Measurements from ENCODE around the gene IRS1.

IRS1 gene

DNA sequence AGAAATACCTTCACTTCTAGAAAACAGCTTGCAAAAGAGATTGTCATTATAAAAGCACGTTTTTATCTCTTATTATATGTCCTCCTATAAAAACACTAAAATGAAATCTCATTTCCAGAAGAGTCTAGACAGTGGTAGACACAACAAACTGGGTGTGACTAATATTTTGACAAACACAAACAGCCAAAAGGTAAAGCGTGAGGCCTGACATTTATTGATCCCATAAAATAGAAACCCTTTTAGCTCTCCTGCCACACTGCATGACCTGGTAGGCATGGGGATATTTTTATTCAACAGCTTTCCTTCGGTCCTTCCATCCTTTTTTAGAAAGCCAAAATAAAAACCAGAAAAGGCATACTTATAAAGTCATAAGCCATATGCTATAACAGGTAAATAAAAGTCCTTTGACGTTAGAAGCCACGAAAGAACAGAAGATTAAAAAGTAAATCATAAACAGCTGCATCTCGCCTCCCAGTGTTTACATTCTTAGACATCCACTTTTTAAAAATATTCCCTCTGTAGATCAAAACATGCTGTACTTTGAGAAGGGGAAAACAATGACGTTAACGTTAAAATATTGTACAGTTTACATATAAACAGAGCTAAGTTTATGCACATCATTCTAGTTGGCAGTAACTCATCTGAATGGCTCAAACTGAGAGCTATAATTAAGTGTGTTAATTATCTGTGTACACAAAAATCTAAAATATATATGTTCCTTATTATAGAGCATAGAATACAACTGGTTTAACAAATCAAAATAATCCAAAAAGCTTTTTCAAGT, 44.6 kb downstream of the IRS1 start:
- no peak for DNase-seq

DNA sequence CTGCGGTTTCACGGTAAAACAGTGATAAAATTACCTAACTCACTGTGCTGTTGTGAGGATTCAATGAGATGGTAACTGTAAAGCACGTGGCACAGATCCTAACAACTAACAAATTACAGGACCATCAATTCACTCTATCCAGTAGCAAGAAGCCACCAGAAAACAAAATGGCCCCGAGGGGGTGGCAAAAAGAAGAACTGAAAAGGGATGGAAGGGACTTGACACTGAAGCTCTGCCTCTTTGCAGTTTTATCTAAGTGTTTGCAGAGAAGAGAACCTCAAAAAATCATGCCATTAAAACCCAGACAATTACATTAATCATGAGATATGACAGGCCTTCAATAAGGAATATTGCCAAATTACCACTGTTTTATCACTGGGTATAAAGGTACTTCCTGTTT, 46.7 kb downstream of the IRS1 start:
- no peak for DNase-seq

- DNase-seq, result no peak
Observed at GRCh38 chr2:226747288-226747687, 52.3 kb downstream of the IRS1 start.

DNA sequence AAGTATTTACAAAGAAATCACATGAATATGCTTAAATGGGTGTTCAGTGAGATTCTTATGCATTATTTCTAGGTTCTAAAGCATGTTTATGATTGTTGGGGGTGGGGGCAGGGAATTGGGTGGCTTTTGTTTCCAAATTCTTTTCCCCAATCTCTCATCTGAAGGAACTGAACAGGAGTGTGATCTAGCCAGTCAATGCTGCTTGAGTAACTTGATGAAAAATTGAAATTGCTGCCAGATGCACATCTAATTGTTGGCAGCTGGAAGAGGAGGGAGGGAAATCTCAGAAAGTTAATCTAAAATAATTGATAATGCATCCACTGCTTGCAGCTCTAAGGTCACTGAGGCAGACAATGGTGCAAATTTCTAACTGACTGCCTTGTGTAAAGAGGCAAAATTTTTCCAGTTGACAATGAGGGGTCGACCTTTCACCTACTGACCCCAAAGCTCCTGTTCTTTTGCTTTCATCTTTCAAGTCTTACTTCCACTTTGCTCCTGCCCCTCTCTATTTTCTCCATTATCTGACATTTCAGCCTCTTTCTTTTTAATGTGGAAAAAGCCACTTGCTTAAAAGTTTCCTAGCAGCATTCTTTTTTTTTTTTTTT, 53.3 kb downstream of the IRS1 start:
- DNase-seq, result no peak

GRCh38 chr2:226743915-226744314, 55.7 kb downstream of the IRS1 start:
- no peak for DNase-seq

DNA sequence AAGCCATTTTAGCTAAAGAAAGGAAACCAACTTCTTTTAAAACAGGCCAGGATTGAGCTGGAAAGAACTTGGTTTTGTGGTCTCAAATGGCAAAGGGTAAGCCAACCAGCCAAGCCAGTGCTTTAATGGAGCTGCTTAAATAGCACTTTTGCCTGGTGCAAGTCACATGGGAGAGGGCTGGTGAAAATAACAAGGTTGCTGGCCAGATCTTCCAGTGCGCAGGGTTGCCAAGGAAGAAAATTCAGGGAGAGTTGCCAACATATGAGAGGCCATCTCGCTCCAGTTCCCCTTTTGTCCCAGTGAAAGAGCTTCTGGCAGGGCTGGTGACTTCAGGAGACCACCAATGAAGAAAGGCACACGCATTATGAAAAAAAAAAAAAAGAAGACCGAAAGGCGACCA, 57.3 kb downstream of the IRS1 start:
- DNase-seq, result no peak

DNA sequence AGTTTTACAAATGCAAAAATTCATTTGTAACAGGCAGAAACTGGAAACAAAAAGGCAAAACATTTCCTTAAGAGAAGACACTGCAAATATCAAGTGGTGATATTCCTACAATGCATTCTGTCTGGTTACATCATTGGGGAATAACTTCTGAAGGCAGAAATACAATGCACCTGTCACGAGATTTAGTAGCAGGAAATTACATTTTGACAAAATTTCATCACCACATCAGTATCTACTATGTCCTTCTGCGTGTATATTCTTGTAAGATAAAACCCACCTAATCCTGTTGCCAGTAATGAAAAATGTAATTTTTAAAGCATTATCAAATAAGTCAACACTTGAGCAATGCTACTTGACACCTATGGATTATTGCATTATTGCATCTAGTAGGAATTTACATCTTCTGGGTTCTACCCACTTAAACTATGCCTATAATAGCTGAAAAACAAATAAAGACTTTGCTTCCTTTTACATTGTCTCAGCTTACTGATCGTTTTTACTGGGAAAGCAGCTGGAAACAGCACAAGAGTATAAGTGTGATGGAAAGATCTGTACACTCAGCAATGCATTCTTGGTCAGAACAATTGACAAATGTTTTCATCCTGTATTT, 59.5 kb downstream of the IRS1 start:
- no peak for DNase-seq

- no peak for DNase-seq
Observed at GRCh38 chr2:226739545-226740030, 60.0 kb downstream of the IRS1 start.

DNA sequence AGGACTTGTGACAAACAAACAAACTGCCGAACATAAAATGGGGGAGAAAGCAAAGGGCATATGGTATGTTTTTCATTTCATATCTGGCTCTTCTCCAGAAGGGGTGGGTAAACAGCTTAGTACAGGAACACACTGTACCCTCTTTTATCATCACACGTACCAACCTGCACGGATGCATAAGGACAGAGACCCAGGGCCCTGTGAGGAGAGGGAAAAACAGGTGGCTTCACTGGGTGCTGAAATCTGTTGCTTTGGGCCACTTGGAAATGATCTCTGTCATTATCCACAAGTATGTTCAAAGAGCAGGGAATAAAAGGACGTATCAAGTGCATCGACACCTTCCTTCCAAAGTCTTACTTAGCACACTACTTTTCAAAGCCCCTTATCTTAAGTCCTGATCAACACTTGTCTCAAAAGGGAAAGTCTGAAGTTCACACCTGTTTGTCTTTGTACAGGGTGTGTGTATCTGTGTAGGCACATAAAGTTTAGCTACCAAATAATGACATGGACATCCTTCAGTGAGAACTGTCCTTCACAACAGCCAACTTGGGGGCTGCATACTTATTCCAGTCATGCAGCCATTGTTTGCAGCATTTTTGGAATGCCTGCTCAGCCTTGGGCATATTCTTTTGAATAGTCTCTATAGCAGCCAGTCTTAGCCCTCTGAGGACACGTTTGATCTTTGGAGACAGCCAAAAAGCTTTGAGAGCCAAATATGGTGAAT, 60.6 kb downstream of the IRS1 start:
- no peak for DNase-seq

DNA sequence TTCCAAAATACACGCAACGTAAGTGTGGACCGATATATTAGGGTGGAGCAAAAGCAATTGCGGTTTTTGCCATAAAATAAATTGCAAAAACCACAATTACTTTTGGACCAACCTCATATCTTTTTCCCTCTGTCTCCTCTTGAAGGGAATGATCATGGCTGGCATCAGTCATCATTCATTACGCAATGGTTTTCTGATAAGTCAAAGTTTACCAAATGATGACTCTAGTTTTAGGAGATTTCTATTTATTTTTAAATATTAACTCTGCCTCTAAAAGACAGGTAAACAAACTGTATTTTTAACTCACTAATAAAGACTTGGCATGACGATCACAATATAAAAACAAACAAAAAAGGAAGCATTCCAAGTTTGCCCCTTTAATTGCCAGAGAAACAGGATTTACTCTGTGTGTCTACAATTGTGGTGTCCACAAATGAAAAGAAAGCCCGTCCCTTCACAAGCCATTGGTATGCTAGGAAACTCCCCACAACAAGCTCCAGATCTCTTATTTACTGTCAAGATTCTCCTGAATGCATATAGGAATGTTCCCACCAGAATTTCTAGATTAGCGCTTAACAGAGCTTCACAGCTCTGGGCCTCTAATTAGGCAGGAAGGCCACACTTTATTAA, 61.3 kb downstream of the IRS1 start:
- no peak for DNase-seq

DNA sequence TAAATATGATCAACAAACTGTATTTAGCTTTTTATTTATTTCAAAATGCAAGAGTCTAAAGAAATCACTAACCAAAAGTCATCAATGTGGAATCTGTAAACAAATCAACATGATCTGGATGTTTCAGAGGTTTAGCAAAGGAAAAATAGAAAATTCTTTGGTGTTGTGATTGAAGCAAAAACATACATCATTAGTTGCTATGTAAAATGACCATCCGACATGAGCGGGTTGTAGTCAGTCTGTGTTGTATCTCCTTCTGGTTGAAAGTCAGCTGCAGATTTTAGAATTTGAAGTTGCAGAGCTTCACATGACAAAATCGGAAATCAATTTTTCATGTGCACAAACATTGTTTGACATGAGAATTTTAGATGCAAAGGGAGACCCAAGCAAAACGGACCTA, 63.2 kb downstream of the IRS1 start:
- DNase-seq, result no peak

DNA sequence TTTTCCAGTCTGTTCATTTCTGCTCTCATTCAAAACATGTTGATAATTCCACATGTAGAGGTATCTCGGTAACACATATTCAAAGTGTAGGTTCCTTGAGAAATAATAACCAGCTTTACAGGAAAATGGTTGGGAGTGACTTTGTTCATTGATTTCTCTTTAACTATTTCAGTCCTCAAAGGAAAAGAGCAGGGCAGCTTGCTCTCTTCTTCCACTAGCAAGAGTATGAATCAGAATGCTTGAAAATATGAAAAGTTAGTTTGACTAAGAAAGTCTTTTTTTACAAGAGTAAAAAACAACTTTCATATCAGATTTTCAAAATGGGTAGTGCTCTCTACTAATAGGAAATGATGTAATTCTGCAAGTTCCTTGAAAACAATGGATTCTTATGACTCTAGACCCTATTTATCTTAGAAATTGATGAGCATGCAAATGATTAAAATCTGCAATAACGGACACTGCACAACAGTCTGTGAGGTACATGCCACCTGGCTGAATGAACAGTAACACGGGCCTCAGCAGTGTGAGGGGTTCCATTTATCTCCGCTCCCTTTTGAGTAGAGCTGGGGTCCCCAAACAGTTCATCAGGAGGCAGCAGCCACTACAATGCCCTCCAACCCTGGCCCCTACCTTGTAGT, 65.6 kb downstream of the IRS1 start:
- DNase-seq, result no peak

GRCh38 chr2:226733189-226733858, 66.3 kb downstream of the IRS1 start:
- no peak for DNase-seq

GRCh38 chr2:226732478-226733188, 67.0 kb downstream of the IRS1 start:
- DNase-seq, result no peak

GRCh38 chr2:226730481-226730880, 69.1 kb downstream of the IRS1 start:
- no peak for DNase-seq

DNA sequence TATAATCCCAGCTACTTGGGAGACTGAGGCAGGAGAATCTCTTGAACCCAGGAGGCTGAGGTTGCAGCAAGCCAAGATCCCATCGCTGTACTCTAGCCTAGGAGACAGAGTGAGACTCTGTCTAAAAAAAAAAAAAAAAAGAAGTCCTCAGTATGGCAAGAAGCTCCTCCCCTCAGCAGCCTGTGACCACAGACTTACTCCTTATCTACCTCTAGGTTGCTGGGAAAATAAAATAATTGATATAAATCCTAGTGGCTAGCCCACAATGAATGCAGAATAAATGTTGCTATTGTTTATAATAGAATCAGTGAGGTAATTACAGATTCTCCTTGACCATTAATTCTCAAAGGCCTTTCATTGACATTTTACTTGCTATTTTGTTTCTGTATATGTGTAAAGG, 70.6 kb downstream of the IRS1 start:
- no peak for DNase-seq

GRCh38 chr2:226727251-226727650, 72.4 kb downstream of the IRS1 start:
- DNase-seq, result no peak

- no peak for DNase-seq
Observed at GRCh38 chr2:226726546-226726945, 73.1 kb downstream of the IRS1 start.

GRCh38 chr2:226725126-226725860, 74.3 kb downstream of the IRS1 start:
- no peak for DNase-seq

GRCh38 chr2:226721541-226721940, 78.1 kb downstream of the IRS1 start:
- DNase-seq, result no peak

GRCh38 chr2:226720948-226721347, 78.7 kb downstream of the IRS1 start:
- DNase-seq, result no peak

Measured in stimulated activated CD8-positive, alpha-beta memory T cell treated with anti-CD3 and anti-CD28 coated beads, Interleukin-4, amount 100 ng/mL, for 48 hours (primary cell).